Caco-2 (cell line): ENCODE measurements around the gene UBTD2. TPM values are rescaled to one million over a fixed set of nuclear protein-coding genes. Genes with fewer than 3 reads are reported as not detected.
A peak's percentile ranks its signal among the peaks of the same experiment; 100 is the strongest.

ENCODE experiments used
- BruUV-seq: library from RNA; stranded (reverse); fragments of 400-500 nt; replicated peaks from 2 replicates; lab custom pipeline; 2021; lab: Mats Ljungman, UMichigan
- CTCF ChIA-PET: fragments of 300-600 bp; sonication (Branson Sonifier 250); formaldehyde crosslinking; loops from one replicate; lab custom pipeline; 2022; ENCODE audit warnings: antibody characterized with exemption; lab: Charles Lee
- POLR2A ChIA-PET: fragments of 300-600 bp; sonication (Branson Sonifier 250); formaldehyde crosslinking; loops from one replicate; lab custom pipeline; 2022; ENCODE audit warnings: antibody characterized with exemption; lab: Charles Lee
- DNase-seq, 2 experiments: peaks; one replicate each; pipeline versions ENCODE4 v3.0.0 to v3.0.0-alpha.2; 2020 to 2022
- H3K27me3 ChIP-seq: replicated peaks from 2 replicates; pipeline ENCODE4 v1.6.0; 2011; ENCODE audit warnings: low read length; ENCODE audit not compliant: control insufficient read depth, insufficient read depth
- H3K36me3 ChIP-seq: 2 replicates; pipeline ENCODE4 v1.5.1; 2011; ENCODE audit warnings: low read length; ENCODE audit not compliant: control insufficient read depth, insufficient read depth
- H3K4me1 ChIP-seq: fragments of 250-450 bp; sonication (Bioruptor Pico); 2 replicates; pipeline ENCODE4 v1.5.1; 2020; ENCODE audit warnings: mild to moderate bottlenecking
- H3K4me3 ChIP-seq: 2 replicates; pipeline ENCODE4 v1.5.1; 2011; ENCODE audit warnings: low read depth, mild to moderate bottlenecking, control low read depth, low read length
- H3K9me3 ChIP-seq: fragments of 250-450 bp; sonication (Bioruptor Pico); 2 replicates; pipeline ENCODE4 v1.5.1; 2020; ENCODE audit warnings: mild to moderate bottlenecking, moderate library complexity
- H3K27ac Mint-ChIP-seq: one replicate; pipeline ENCODE4 v1.8.0; 2022; ENCODE audit warnings: mixed read lengths; ENCODE audit not compliant: unreplicated experiment
- H3K27me3 Mint-ChIP-seq: one replicate; pipeline ENCODE4 v1.8.0; 2022; ENCODE audit warnings: mixed read lengths; ENCODE audit not compliant: insufficient read depth, unreplicated experiment
- H3K36me3 Mint-ChIP-seq: one replicate; pipeline ENCODE4 v1.8.0; 2022; ENCODE audit warnings: mild to moderate bottlenecking, mixed read lengths; ENCODE audit not compliant: insufficient read depth, unreplicated experiment
- H3K4me1 Mint-ChIP-seq: one replicate; pipeline ENCODE4 v1.8.0; 2022; ENCODE audit warnings: low read depth, mixed read lengths; ENCODE audit not compliant: unreplicated experiment
- H3K4me3 Mint-ChIP-seq: one replicate; pipeline ENCODE4 v1.8.0; 2022; ENCODE audit warnings: mild to moderate bottlenecking, moderate library complexity, mixed read lengths; ENCODE audit not compliant: unreplicated experiment
- H3K9me3 Mint-ChIP-seq: one replicate; pipeline ENCODE4 v1.8.0; 2022; ENCODE audit warnings: mixed read lengths; ENCODE audit not compliant: unreplicated experiment
- CTCF ChIP-seq, 2 experiments: fragments of 200-600 bp in 1 of 2; IDR thresholded peaks; 1 replicate in 1 of 2; 2 replicates in 1 of 2; pipeline versions ENCODE4 v1.5.1 to v1.8.0; 2011 to 2022; ENCODE audit warnings: antibody characterized with exemption in 1 of 2, control low read depth in 1 of 2, inconsistent platforms in 1 of 2, low read depth in 1 of 2, low read length in 1 of 2, mild to moderate bottlenecking in 1 of 2, moderate library complexity in 1 of 2; ENCODE audit not compliant: insufficient read depth in 1 of 2, severe bottlenecking in 1 of 2, unreplicated experiment in 1 of 2
- intact Hi-C: fragments of 100-400 bp; cut with micrococcal nuclease; formaldehyde crosslinking; loops from one replicate; pipeline ENCODE4 v1.10.0; 2022; ENCODE audit not compliant: unreplicated experiment
- total RNA-seq: library from RNA; stranded (reverse); gene quantifications from 2 replicates; pipeline ENCODE4 v1.2.3, GENCODE V29; 2022

Gene UBTD2
- total RNA-seq, 1 experiment from 2014 or later = 32.4 TPM

- no TSS peak for BruUV-seq
- H3K27me3 ChIP-seq = no peaks in the 10 kb centered on the region
- H3K4me3 ChIP-seq = no peak overlapping the region
- Mint-ChIP-seq H3K9me3 (no peaks in the 10 kb centered on the region), H3K4me1 (no peaks in the 10 kb centered on the region), H3K4me3 (no peak overlapping the region), H3K27me3 (no peaks in the 10 kb centered on the region), H3K27ac (no peak overlapping the region), H3K36me3 (no peaks in the 10 kb centered on the region)
- no peaks in the 10 kb centered on the region for H3K36me3 ChIP-seq
- no peaks in the 10 kb centered on the region for H3K9me3 ChIP-seq
- CTCF ChIA-PET = interaction anchor here (0.6 kb wide), 1 partner anchor 37 kb away, joined by 3 read pairs; no protein-coding TSS in a partner anchor
- no peak for DNase-seq
- POLR2A ChIA-PET = no interaction called here
- 0 out of 2 replicates have a peak, but pooled peaks cover 4% of the 10 kb centered on the region for H3K4me1 ChIP-seq
- TF ChIP-seq CTCF (IDR thresholded peaks at IDR 0.05; ENCODE audit: insufficient read depth in 1 of 2, low read depth in 1 of 2, low read length in 1 of 2, severe bottlenecking in 1 of 2, unreplicated experiment in 1 of 2) = no peak
- intact Hi-C loops = no loop called here
These were observed 112.4 kb downstream of the UBTD2 start for GRCh38 chr5:172171118-172171517.

GRCh38 chr5:172170251-172170701, 113.3 kb downstream of the UBTD2 start:
- no peak overlapping the region for H3K4me3 ChIP-seq
- no peak for TF ChIP-seq CTCF (IDR thresholded peaks at IDR 0.05; ENCODE audit: insufficient read depth in 1 of 2, low read depth in 1 of 2, low read length in 1 of 2, severe bottlenecking in 1 of 2, unreplicated experiment in 1 of 2)
- no peaks in the 10 kb centered on the region for H3K4me1 Mint-ChIP-seq
- H3K9me3 ChIP-seq = no peaks in the 10 kb centered on the region
- BruUV-seq = no TSS peak
- intact Hi-C loops = no loop called here
- H3K9me3 Mint-ChIP-seq = no peaks in the 10 kb centered on the region
- no peaks in the 10 kb centered on the region for H3K27me3 ChIP-seq
- no peaks in the 10 kb centered on the region for H3K36me3 Mint-ChIP-seq
- H3K4me1 ChIP-seq = 0 out of 2 replicates have a peak, but pooled peaks cover 4% of the 10 kb centered on the region
- no peak overlapping the region for H3K4me3 Mint-ChIP-seq
- H3K27me3 Mint-ChIP-seq = no peaks in the 10 kb centered on the region
- ChIA-PET POLR2A (no interaction called here), CTCF (interaction anchor here (0.6 kb wide), 1 partner anchor 36 kb away, joined by 3 read pairs; no protein-coding TSS in a partner anchor)
- DNase-seq = no peak
- H3K36me3 ChIP-seq = no peaks in the 10 kb centered on the region
- peak overlapping the region; percentile 42 for H3K27ac Mint-ChIP-seq

- intact Hi-C loops = no loop called here
- no peak for DNase-seq
- Histone ChIP-seq H3K27me3 (no peaks in the 10 kb centered on the region), H3K9me3 (no peaks in the 10 kb centered on the region), H3K4me1 (no peaks in the 10 kb centered on the region), H3K36me3 (no peaks in the 10 kb centered on the region), H3K4me3 (no peak overlapping the region)
- ChIA-PET CTCF (no interaction called here), POLR2A (no interaction called here)
- H3K4me3 Mint-ChIP-seq = no peak overlapping the region
- TF ChIP-seq CTCF (IDR thresholded peaks at IDR 0.05; ENCODE audit: insufficient read depth in 1 of 2, low read depth in 1 of 2, low read length in 1 of 2, severe bottlenecking in 1 of 2, unreplicated experiment in 1 of 2) = no peak
- no TSS peak for BruUV-seq
- H3K27me3 Mint-ChIP-seq = no peaks in the 10 kb centered on the region
- no peaks in the 10 kb centered on the region for H3K9me3 Mint-ChIP-seq
- H3K36me3 Mint-ChIP-seq = no peaks in the 10 kb centered on the region
- no peak overlapping the region for H3K27ac Mint-ChIP-seq
- H3K4me1 Mint-ChIP-seq = no peaks in the 10 kb centered on the region
These were observed 114.3 kb downstream of the UBTD2 start for GRCh38 chr5:172169216-172169615.
